Femur (tissue), 1 donor: ENCODE results near the gene SALL2.
A peak's percentile ranks its signal among the peaks of the same experiment; 100 is the strongest.

ENCODE experiments used
- DNase-seq: peaks from one replicate; pipeline ENCODE4 v3.0.0-alpha.2; 2017

Gene SALL2

GRCh38 chr14:21476925-21477681, 49.0 kb downstream of the SALL2 start, which contains the start of the genes RAB2B and TOX4:
Gene RAB2B, minus strand, starts transcription at chr14:21476959. Its CDS starts 87 bp downstream, at chr14:21476872.
Gene TOX4, plus strand, starts transcription at chr14:21477195. Its CDS starts 84 bp downstream, at chr14:21477279.
- peak; percentile 99 for DNase-seq

GRCh38 chr14:21476523-21476924, 49.6 kb downstream of the SALL2 start:
- DNase-seq = no peak

GRCh38 chr14:21475767-21476522, 50.2 kb downstream of the SALL2 start:
- DNase-seq = no peak
